Measurements from ENCODE around the gene GPI. TPM values are rescaled to one million over a fixed set of nuclear protein-coding genes. Genes with fewer than 3 reads are reported as not detected.

Gene GPI
- total and polyA plus RNA-seq, 9 of the 15 experiments (the other 6 are each of a cell fraction or from before 2014, with no cell fraction given), result 88.3 to 358 (median 122) TPM

- TF ChIP-seq MTA3 (IDR thresholded peaks at IDR 0.05; ENCODE audit: borderline replicate concordance) (0 out of 2 replicates have a peak, but pooled peaks have one; percentile 20), CREB3L1 (IDR thresholded peaks at IDR 0.05; ENCODE audit: borderline replicate concordance, low read depth) (no peak), PURB (CRISPR knock-in tag; IDR thresholded peaks at IDR 0.05; ENCODE audit: low read depth) (no peak), RBFOX2 (IDR thresholded peaks at IDR 0.05; ENCODE audit: low read depth, low read length) (peak; percentile 84), TBP (optimal IDR thresholded peaks at IDR 0.05; ENCODE audit: low read depth, low read length) (peak; percentile 75), E4F1 (CRISPR knock-in tag; IDR thresholded peaks at IDR 0.05; ENCODE audit: borderline replicate concordance) (no peak), NCOA4 (IDR thresholded peaks at IDR 0.05; ENCODE audit: partially characterized antibody) (no peak), TRIM28 (IDR thresholded peaks at IDR 0.05) (no peak), ZNF140 (CRISPR knock-in tag; IDR thresholded peaks at IDR 0.05) (no peak), ARID1B (IDR thresholded peaks at IDR 0.05) (no peak), L3MBTL2 (IDR thresholded peaks at IDR 0.05) (peak; percentile 31; the same call in 1 of the 2 replicates), CTBP1 (IDR thresholded peaks at IDR 0.05; ENCODE audit: borderline replicate concordance) (0 out of 2 replicates have a peak, but pooled peaks have one; percentile 18), HIVEP1 (CRISPR knock-in tag; IDR thresholded peaks at IDR 0.05) (no peak), GTF2A2 (tag; IDR thresholded peaks at IDR 0.05) (0 out of 2 replicates have a peak, but pooled peaks have one; percentile 27), ZNF274 (IDR thresholded peaks at IDR 0.05; ENCODE audit: borderline replicate concordance, low read depth, low read length) (no peak), TRIM24 (IDR thresholded peaks at IDR 0.05) (no peak), ZNF175 (CRISPR knock-in tag; IDR thresholded peaks at IDR 0.05; ENCODE audit: low read depth) (no peak), EGR1 (conservative IDR thresholded peaks at IDR 0.05) (peak; percentile 68), TGIF2 (CRISPR knock-in tag; IDR thresholded peaks at IDR 0.05) (no peak), SPI1 (IDR thresholded peaks at IDR 0.05; ENCODE audit: borderline replicate concordance, low read depth, low read length) (no peak), ZBTB2 (IDR thresholded peaks at IDR 0.05) (no peak), ARNT (IDR thresholded peaks at IDR 0.05) (no peak)
- TF ChIP-seq, protein P1, sequence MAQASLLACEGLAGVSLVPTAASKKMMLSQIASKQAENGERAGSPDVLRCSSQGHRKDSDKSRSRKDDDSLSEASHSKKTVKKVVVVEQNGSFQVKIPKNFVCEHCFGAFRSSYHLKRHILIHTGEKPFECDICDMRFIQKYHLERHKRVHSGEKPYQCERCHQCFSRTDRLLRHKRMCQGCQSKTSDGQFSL (CRISPR knock-in tag; IDR thresholded peaks at IDR 0.05), result peak; percentile 23; the same call in 1 of the 2 replicates
- TF ChIP-seq, protein P1 (tag; IDR thresholded peaks at IDR 0.05), result no peak
Observed at GRCh38 chr19:34364830-34365462, at the start of gene GPI (continued).

Data from K562 (cell line).